Natural killer cell (primary cell): ENCODE measurements around the gene TMEM119. TPM values are rescaled to one million over a fixed set of nuclear protein-coding genes. Genes with fewer than 3 reads are reported as not detected.

ENCODE experiments used
- ATAC-seq, 3 donors: fragments of 150-1000 bp in 2 of 3; fragments of 200-7000 bp in 1 of 3; cut with Tn5 transposase; 1 replicate in 1 of 3; 2 replicates in 2 of 3; pipeline ENCODE4 v1.10.0; 2021; ENCODE audit warnings: mild to moderate bottlenecking in 2 of 3, moderate library complexity in 2 of 3
- DNase-seq, 2 donors: peaks; one replicate each; pipeline versions ENCODE4 v3.0.0 to v3.0.0-alpha.2; 2013 to 2021; ENCODE audit warnings: mixed read lengths in 1 of 2
- H3K27ac ChIP-seq: one replicate; pipeline ENCODE4 v1.5.1; 2013; ENCODE audit warnings: mild to moderate bottlenecking, low read length
- H3K27me3 ChIP-seq: one replicate; pipeline ENCODE4 v1.6.1; 2013; ENCODE audit warnings: low read length; ENCODE audit not compliant: control insufficient read depth, insufficient read depth
- H3K36me3 ChIP-seq: one replicate; pipeline ENCODE4 v1.6.1; 2013; ENCODE audit warnings: low read length; ENCODE audit not compliant: control insufficient read depth, insufficient read depth
- H3K4me1 ChIP-seq: one replicate; pipeline ENCODE4 v1.6.1; 2013; ENCODE audit warnings: low read length; ENCODE audit not compliant: control insufficient read depth, insufficient read depth
- H3K4me3 ChIP-seq: one replicate; pipeline ENCODE4 v1.5.1; 2013; ENCODE audit warnings: low read length
- H3K9me3 ChIP-seq: one replicate; pipeline ENCODE4 v1.6.1; 2013; ENCODE audit warnings: low read length; ENCODE audit not compliant: control insufficient read depth, insufficient read depth
- H3K27ac Mint-ChIP-seq, 2 donors: one replicate each; pipeline ENCODE4 v1.8.0; 2022; ENCODE audit warnings: mild to moderate bottlenecking in 2 of 2, mixed read lengths in 2 of 2, moderate library complexity in 1 of 2
- H3K27me3 Mint-ChIP-seq, 2 donors: one replicate each; pipeline ENCODE4 v1.8.0; 2022; ENCODE audit warnings: low read depth in 2 of 2, mixed read lengths in 2 of 2
- H3K36me3 Mint-ChIP-seq: one replicate; pipeline ENCODE4 v1.8.0; 2022; ENCODE audit warnings: mixed read lengths
- H3K4me1 Mint-ChIP-seq, 2 donors: one replicate each; pipeline ENCODE4 v1.8.0; 2022; ENCODE audit warnings: mixed read lengths in 2 of 2
- H3K4me3 Mint-ChIP-seq: one replicate; pipeline ENCODE4 v1.8.0; 2022; ENCODE audit warnings: mild to moderate bottlenecking, moderate library complexity, mixed read lengths
- H3K9me3 Mint-ChIP-seq, 2 donors: one replicate each; pipeline ENCODE4 v1.8.0; 2022; ENCODE audit warnings: mixed read lengths in 2 of 2
- CTCF ChIP-seq: fragments of 200-600 bp; IDR thresholded peaks from one replicate; pipeline ENCODE4 v1.8.0; 2022; ENCODE audit warnings: antibody characterized with exemption
- WGBS: methylation state at CpG from one replicate; pipeline ENCODE4 v1.1.7; 2013; ENCODE audit warnings: missing lambda C conversion rate; ENCODE audit not compliant: insufficient coverage; 5-methylcytosine and 5-hydroxymethylcytosine counted together
- intact Hi-C: fragments of 100-400 bp; cut with micrococcal nuclease; formaldehyde crosslinking; loops from one replicate; pipeline ENCODE4 v1.14.2; 2022
- total RNA-seq, 4 donors: library from RNA; stranded (reverse); fragments of 120-200 nt in 1 of 4; gene quantifications; one replicate each; pipeline versions ENCODE4 v1.2.3 to v1.2.4, GENCODE V29; 2013 to 2022

TMEM119 gene
- total RNA-seq, 3 donors from 2014 or later (not counting 1 experiment from before 2014, with no cell fraction given) = 0.70 to 3.4 (median 0.71) TPM

- H3K4me3 Mint-ChIP-seq = no peak overlapping the region
- intact Hi-C loops = no loop called here
- DNase-seq (peak in 1 of 2 donors; percentile 57), ATAC-seq (no peak)
- peaks cover 6% of the 10 kb centered on the region for H3K4me1 ChIP-seq
- H3K27ac Mint-ChIP-seq = no peak overlapping the region
- peaks cover 0 to 12% of the 10 kb centered on the region in 2 donors for H3K27me3 Mint-ChIP-seq
- 67% methylated on average over 2 of the region's 3 CpGs for WGBS
- no peak overlapping the region for H3K27ac ChIP-seq
- H3K9me3 Mint-ChIP-seq = no peaks in the 10 kb centered on the region
- no peaks in the 10 kb centered on the region for H3K9me3 ChIP-seq
- H3K4me1 Mint-ChIP-seq = no peaks in the 10 kb centered on the region
- H3K36me3 ChIP-seq = peaks cover 35% of the 10 kb centered on the region
- no peak overlapping the region for H3K4me3 ChIP-seq
- no peaks in the 10 kb centered on the region for H3K27me3 ChIP-seq
- peaks cover 25% of the 10 kb centered on the region for H3K36me3 Mint-ChIP-seq
- no peak for TF ChIP-seq CTCF
Observed at GRCh38 chr12:108570743-108571608, 26.9 kb downstream of the TMEM119 start.

- H3K27me3 ChIP-seq = no peaks in the 10 kb centered on the region
- WGBS = 37% methylated on average over 10 of the region's 10 CpGs
- Mint-ChIP-seq H3K27ac (peak overlapping the region in 1 of 2 donors; percentile 33), H3K27me3 (peaks cover 0 to 5% of the 10 kb centered on the region in 2 donors), H3K4me1 (no peaks in the 10 kb centered on the region), H3K4me3 (no peak overlapping the region), H3K9me3 (no peaks in the 10 kb centered on the region), H3K36me3 (peaks cover 25% of the 10 kb centered on the region)
- peaks cover 10% of the 10 kb centered on the region for H3K4me1 ChIP-seq
- no peaks in the 10 kb centered on the region for H3K9me3 ChIP-seq
- H3K36me3 ChIP-seq = peaks cover 54% of the 10 kb centered on the region
- no peak for TF ChIP-seq CTCF
- no peak overlapping the region for H3K4me3 ChIP-seq
- peak overlapping the region; percentile 52 for H3K27ac ChIP-seq
- peak in 1 of 2 donors; percentile 86 for DNase-seq
- intact Hi-C loops = loop anchor here (10.0 kb wide), 1 partner anchor 266 kb away; no protein-coding TSS in a partner anchor
- peak in 1 of 3 donors; percentile 46 for ATAC-seq
Observed at GRCh38 chr12:108568338-108569154, 29.3 kb downstream of the TMEM119 start.

GRCh38 chr12:108567406-108568337 is 30.2 kb downstream of the TMEM119 start:
- no peak for ATAC-seq
- Mint-ChIP-seq H3K9me3 (no peaks in the 10 kb centered on the region), H3K4me1 (peaks cover 7% of the 10 kb centered on the region in 2 donors), H3K27ac (no peak overlapping the region), H3K4me3 (no peak overlapping the region), H3K27me3 (peaks cover 0 to 1% of the 10 kb centered on the region in 2 donors), H3K36me3 (peaks cover 25% of the 10 kb centered on the region)
- WGBS = 76% methylated on average over 7 of the region's 7 CpGs
- H3K27ac ChIP-seq = peak overlapping the region; percentile 52
- no peak overlapping the region for H3K4me3 ChIP-seq
- peaks cover 54% of the 10 kb centered on the region for H3K36me3 ChIP-seq
- intact Hi-C loops = loop anchor here (10.0 kb wide), 1 partner anchor 267 kb away; no protein-coding TSS in a partner anchor
- H3K27me3 ChIP-seq = no peaks in the 10 kb centered on the region
- H3K4me1 ChIP-seq = peaks cover 19% of the 10 kb centered on the region
- no peaks in the 10 kb centered on the region for H3K9me3 ChIP-seq
- DNase-seq = peak in 1 of 2 donors; percentile 18
- no peak for TF ChIP-seq CTCF
